8988T (cell line): ENCODE data around the gene EFNA5.

Experiments used
- DNase-seq: peaks from one replicate; pipeline ENCODE4 v3.0.0; 2011

Gene EFNA5

DNA sequence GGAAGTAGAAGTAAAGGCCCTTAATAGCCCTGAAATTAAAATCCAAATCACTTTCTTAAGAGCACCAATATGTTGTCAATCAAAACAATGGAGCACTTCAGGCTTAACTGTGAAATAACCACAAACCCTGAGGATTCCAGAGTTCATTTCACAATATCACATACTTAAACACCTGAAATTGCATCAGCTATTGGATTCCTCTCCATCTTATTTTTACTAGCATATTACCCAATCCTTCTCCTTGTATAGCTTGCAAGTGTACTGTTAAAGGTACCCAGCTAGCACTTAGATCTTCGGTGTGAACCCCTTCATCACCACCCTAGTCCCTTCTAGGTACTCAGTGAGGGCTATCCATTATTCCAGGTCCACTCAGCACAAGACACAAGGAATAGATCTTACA, 287.3 kb downstream of the EFNA5 start:
- no peak for DNase-seq

DNA sequence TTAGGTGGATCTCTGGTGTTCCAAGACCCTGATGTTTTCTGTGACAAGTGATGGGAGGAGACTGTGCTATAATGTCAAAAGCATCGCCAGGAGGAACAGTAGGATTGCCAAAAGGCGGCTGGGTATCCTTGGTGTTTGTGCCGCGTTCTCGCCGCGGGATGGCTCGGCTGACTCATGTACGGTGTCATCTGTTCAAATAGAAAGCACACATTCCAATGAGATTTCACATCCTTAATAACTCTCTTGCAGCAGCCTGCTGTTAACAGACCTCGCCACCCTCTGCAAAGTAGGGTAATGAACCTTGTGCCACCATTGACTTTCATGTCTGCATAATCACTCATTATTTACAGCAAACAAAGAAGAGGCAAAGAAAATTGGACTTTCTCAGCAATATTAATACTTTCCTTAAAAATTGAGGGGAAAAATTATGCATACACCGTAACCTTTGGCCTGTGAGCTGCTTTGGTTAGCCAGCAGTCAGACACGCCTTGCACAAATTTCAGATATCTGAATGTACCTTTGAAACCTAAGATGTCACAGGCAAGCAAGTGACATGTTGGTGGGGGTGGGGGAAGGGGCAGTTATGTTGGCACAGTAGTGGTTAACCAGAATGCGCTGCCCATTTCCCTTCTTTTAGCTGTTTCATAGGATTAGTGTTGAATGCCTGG, 289.4 kb downstream of the EFNA5 start:
- peak; percentile 28 for DNase-seq

DNA sequence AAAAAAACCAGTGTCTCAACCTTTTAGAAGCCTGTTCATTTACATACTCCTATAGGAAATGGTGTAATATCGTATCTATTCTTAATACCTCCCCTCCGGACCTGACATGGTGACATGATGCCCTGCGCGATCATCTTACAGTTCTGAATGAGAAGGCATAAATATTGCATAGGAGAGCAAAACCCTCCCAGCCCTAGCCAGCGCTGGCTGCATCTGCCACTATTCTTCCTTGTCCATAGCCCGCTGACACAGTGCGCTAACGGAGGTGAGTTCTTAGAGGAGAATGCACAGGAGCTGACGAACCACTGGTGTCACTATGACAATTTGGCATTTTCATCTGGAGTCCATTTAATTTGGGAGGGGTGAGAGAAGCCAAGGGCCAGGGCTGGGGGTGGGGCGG, 290.1 kb downstream of the EFNA5 start:
- no peak for DNase-seq

DNA sequence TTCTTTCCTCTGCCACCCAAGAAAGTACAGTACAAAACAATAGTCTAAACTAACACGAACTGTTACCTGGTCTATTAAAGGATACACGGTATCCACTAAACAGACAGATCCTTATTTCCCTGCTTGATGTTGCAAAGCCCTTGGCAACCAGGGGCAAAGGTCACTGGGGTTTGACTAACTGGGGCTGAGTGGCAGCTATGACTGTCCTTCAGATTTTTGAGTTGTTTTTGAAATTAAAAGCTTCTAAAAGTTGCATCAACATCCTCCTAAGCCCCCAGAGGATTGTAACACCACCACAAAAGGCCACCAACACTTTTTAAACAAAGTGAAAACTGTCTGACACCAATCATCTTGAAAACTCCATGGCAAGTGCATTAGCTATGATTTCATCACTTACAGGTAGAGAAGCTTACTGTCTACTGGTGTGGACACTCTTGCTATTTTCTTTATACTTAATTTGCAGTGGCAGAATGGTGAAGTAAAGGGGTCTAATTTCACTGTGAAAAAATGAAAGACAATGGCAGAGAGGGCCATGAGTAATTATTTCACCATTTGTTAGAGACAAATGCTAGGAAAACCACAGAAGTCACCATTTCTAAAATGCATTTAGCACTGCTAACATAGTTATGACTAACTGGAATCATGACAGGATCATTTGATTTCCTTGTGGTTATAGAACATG, 292.4 kb downstream of the EFNA5 start:
- no peak for DNase-seq

DNA sequence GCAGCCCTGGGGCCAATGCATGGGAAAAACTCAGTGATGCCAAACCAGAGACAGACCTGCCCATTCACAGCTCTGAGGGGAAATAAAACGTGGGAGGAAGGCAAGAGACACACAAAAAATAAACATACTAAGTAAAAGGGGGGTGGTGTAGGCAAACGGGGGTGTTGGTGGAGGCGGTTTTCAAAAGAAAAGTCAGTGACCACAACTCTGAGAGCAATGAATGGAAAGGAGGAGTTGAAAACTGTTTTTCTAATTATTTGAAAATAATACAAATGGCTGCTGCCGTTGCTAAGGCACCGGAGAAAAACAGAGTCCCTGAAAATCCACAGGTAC, 293.5 kb downstream of the EFNA5 start:
- DNase-seq: no peak

DNA sequence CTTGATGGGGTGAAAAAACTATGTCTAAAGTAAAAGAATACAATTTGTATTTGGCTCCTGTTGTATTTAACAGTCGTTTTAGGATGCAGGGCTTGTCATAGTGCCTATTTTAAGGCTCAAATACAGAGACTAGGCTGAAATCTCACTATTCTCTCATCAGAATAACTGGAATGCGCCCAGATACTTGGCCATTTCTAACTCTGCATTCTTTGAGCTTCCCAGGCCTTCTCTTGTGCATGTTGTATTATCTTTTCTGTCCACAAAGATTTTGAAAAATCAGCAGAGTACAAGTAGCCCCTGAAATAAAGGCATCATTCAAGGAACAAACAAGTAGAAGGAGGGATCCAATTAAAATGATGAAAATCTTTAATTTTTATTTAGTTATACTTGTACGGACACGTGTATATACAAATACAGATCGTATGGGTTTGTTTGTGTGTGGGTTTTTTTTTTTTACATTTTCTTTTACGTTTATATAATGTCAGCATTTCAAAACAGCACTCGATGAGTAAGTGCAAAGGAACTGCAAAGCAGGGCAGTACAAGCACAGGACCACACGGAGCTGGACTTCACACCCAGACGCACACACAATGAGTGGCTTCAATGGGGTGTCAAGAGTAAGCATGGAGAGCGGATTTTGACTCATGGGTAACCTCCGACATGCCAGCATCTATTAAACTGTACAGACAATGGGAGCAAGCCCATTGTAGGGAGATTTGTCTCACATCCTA, 294.0 kb downstream of the EFNA5 start:
- no peak for DNase-seq

DNA sequence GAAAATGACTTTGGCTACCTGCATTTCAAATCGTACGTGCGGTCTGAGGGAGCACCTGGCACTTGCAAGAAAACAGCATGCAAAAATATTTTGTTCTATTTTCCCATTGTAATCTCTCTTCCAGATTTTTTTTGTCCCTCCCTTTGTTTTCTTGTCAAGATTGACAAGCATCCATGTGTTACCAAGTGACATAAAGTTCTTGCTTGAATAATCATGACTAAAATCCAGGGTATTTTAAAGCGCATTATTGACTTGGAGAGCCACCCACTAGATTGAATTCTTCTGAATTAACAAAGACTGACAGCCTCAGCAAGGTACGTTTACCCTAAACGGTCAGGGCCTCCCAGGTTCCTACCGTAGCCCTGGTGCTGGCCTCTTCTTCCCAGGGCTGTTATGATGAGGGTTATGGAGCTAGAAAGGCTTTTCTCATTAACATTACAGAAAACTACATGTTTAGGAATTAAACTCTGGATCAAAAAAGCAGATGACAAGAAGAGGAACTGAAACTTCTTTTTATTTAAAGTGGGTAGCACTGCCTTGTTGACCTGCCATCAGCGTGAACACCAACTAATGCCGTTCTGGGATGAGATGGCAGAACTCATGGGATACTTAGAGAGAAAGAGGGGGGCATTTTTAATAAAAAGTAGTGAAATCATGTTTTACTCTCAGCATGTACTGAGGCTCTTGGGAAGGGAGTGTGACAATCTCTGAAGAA, 297.0 kb downstream of the EFNA5 start:
- no peak for DNase-seq

DNA sequence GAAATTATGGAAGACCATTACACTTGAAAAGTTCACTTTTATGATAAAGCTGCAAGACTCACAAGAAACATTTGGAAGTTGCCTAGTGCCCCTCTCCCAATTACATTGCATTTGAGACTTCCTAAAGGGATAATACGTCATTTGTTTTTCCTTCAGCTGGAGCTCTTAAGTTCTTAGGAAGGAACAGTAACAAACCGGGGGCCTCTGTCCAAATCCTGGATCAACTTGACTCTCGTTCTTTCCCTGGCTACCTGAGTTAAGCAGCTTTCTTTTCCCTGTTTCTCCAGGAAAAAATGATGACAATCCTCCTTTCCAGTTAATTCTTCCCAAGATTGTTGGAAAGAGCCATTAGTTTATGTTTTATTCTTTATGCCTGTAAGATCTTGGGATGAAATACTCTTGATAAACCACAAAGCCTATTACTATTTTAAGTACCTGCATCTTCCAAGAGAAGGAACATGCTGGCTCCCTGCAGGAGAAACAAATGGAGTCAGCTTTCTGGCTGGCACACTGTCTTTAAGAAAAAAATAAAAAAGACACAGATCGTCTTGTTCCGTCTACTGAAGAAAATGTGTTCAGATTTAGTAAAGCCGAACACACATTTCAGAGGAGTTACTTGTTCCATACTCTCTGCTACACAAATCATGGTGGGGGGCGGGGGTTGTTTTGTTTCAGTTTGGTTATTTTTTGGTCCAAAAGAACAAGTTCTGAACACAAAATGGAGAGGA, 297.9 kb downstream of the EFNA5 start:
- no peak for DNase-seq

DNA sequence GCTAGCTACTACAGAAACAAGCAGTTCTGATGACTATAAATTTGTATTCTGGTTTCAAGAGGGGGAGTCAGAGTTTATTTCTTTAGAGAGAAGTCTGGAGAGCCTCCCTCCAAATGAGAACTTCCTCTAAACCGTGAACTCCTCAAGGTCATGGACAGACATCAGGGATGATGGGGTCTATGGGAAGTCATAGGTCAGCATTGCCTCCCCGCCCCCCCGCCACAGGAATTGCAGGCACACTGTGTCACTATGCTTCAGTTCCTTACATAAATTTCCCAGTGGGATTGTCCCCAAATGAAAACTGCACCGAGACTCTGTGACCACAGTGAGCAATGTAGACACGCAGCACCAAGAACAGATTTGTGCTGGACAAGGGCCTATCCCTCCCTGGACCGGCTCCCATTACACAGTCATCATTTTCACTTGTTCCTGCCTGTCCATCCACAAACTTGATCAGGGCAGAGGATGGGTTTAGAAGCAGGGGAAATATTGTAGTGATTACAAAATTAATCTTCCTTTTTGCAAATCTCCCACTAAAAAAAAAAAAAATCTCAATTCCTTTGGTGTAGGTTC, 300.3 kb downstream of the EFNA5 start:
- DNase-seq: no peak

DNA sequence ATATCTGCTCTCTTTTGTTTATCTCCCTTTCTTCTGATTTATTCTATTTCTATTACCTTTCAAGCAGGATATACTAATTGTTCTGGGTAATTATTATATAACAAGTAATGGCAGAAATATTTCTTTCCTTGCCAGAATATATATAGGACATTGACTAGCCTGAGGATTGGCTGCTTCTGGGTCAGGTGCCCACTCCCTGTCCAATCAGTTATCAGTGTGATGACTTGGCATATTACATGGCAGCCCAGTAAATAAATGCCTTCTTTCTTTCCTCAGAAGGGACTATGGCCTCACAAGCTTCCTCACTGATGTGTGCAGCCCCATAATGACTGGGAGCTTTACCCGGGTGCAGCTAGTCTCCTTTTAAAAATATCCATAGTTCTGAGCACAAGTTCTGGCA, 301.1 kb downstream of the EFNA5 start:
- no peak for DNase-seq

DNA sequence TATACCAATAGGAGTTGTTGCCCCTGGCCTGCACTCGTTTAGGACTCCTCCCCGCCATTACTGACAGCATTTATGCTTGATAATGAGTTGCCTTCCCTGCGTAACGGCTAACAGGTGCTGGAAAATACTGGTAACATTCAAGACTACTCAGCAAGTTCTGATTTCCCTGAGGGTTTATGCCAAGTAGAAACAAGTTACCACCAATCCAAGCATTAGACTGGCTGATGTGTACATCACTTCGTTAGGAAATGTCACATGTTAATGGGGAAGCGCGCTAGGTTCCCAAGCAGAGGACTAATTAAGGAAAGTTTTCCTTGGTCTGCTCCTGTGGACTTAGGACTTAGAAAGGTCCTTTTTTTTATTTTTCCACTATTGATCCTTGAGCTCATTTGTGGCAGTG, 302.1 kb downstream of the EFNA5 start:
- no peak for DNase-seq

DNA sequence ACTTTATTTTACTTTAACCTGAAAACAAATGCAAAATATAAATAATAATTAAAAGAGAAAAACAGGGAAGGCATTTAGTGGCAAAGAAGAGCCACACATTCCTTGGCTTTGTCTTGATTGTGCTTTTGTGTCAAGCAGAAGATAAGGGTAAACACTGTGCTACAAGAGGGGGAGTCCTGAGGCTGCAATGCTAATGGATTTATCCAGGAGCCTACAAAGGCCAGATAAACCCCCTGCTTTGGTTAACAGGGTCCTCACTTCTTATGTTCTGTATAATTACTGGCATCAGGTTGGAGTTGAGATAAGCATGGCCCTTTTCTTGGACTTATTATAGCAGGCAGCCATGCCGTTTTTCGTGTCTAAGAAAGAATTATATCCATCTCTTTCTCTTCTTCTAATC, 302.8 kb downstream of the EFNA5 start:
- no peak for DNase-seq

DNA sequence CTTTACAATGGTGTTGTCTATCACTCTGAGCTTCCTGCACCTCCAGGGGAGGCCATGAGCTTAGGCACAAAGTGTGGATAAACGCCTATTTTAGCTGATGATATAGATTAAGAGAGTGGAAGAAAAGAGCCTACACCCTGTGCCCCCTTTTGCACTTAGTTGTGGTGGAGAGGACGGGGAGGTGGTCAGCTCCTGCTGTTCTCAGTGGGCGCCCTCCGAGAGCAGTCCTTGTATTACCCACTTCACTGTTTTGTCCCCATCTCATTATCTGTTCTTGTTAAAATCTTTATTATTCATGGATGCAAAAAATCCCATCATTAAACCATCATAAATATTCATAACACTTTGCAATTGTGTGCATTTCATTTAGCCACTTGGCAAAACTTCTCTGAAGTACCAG, 303.3 kb downstream of the EFNA5 start:
- no peak for DNase-seq

DNA sequence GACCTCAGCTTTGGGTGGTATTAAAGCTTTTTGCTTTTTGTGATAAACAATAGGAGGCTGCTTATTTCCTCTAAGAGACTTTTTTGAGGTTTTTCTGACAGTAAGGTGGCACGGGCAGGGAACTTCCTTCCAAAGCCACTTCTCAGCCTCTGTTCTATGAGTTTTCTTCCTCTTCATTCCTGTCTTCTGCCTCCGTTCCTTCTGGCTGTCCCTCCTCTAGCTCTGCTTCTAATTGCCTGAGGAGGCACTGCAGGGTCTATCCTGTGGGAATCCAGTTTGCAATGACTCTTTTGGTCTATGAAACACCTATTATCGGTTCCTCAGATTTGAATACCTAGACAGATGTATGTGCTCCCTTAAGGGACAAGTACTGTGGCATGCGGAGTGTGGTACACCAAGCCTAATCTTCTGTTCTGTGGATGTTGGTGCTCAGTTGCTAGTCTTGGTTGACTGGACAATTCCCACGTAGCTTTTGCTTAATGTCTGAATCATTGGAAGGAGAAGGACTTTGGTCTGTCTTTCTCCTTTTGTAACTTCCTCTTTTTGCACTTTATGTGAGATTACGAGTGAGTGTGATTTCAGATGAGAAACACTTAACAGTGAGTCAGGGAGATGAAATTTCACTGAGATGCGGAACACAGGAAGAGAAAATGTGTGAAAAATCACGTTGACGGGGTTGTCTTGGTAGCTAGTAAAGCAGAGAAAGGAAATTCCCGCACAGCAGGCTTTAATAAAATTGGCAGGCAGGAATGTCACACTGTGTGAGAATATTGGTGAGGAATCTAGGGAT, 305.2 kb downstream of the EFNA5 start:
- no peak for DNase-seq

DNA sequence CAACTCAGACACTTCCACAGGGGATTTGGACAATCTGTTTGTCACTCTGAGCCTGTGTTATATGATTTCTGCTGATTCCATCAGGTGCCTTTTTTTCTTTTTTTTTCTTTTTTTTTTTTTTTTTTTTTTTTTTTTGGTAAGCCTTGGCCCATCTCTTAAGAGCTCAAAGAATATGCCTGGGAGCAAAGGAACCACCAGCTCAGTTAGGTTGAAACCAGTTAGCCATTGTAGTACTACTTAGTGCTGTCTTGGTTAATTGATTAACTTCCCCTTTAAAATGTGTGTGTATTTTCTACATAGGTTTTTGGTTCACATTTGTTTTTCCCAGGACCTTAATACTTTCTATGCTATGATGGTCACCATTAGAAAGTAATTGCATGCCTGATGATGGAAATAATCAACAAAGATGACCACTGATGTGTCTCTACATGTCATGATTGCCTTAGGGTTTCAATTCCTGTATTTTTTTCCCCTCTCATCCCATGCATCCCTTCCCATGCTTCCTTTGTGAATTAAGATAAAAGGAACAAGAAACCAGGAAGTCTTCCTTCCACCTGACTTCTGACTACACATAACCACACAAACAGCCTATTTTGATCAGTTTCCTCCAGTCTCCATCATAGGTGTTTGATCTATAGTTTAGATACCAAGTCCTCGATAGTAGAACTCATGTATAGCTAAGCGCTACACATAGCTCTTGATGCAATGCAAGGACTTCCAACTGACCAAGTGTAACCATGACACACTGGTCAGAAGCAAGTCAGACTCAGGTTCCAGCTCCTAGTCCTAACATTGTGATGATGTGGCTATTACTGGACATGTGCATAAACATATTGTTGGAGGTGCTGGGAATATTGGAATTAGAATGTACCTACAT, 306.1 kb downstream of the EFNA5 start:
- DNase-seq: no peak

DNA sequence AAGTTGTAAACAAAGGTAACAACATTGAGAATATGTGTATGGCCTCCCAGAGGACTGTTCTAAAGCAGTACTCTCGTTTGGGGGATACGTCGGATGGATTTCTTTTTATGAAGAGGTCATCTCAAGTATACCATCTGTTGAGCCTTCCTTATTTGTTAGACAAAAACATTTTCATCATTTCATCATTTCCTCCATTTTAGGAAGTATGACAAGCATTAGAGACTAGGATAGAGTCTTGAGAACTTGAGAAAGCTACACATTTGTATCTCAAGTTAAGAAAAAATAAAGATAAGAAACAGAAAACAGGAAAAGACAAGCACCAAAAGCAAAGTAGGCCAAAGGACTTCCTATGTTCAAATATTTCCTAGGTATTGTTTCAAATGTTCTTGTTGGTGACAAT, 307.0 kb downstream of the EFNA5 start:
- no peak for DNase-seq

DNA sequence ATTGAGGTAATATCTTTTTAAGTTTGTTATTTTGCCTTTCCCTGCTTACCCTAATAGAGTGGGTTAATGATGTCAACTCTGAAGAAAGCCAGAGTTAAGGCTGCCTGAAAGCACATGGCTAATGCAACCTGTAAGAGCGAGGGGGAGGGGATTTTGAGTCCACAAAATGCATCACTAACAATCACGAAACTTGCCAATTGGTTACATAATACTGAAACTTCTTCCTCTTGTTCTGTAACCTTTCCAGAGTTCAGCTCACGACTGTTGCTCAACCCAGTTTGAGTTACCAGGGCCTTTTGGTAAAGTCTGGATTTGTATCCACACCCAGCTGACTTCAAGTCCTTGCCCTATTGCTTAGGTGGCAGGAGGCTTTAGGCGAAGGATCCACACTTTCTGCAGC, 308.8 kb downstream of the EFNA5 start:
- DNase-seq: no peak

DNA sequence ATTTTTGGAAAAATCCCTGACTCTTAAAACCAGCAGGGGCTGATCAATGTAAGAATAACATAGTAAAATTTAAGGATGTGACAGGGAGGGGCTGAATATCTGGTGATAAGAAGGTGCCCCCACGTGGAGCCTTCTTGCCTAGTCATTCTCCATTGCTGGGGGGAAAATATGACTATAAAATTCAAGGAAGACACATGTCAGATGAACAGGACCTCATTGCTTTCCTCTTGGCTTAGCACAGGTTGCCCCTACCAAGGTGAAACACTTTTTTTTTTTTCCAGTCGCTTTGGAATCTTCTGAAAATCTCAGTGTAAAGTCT, 310.9 kb downstream of the EFNA5 start:
- DNase-seq: no peak

DNA sequence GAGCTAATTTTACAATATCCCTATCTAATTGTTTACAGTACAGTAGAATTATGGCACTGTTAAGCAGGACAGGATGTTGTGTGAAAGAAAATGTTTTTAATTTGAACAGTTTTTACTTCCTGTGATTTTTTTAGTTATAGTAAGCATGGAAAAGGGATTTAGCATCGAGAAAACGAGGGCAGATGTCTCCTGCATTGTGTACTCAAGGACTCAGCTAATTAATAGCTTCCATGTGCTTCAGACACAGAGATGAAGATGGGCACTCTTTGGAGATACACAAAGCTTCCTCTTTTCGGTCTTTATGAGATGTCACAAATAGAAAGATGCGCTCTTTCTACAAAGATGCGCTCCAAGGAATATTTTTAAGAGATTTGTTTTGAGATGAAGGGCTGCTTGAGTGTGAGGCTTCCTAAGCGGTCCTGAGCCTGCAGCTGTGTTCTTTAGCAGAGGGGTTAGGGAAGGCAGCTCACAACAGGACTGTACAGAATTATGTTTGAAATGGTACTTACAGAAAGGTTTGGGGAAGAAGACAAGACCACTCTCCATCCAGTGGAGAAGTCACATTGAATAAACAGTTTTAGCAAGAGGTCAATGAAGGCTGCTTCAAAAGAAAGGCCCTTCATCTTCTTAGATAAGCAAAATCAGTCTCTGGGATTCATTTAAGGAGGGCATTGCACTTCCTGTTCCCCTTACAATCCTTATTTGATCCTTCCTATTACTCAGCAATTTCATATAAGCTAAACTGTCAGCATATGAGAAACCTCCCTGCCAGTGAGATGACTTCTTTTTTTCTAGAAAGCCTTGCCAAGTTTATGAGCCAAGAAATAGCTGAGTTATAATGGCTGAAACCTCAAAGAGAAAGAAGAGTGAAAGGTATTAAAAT, 311.5 kb downstream of the EFNA5 start:
- DNase-seq: no peak

DNA sequence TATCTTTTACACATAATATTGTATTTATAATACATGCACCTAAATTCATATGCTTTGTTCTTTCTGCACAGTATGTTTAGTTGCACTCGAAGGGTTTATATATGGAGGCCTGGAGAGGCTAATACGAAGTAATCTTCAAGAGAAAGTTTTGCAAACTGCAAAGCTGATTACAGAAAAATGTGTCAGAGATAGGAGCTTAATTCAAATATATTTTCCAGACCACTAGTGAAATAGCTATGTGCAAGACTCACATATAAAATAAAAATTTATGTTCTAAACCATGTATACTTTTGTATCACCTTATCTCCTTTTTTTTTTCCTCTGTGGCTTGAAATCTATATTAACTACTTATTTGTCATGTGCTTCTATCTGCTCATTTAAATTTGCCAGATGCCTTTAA, 313.8 kb downstream of the EFNA5 start:
- no peak for DNase-seq
